ENCODE measurements around the gene RSU1.

RSU1 gene

DNA sequence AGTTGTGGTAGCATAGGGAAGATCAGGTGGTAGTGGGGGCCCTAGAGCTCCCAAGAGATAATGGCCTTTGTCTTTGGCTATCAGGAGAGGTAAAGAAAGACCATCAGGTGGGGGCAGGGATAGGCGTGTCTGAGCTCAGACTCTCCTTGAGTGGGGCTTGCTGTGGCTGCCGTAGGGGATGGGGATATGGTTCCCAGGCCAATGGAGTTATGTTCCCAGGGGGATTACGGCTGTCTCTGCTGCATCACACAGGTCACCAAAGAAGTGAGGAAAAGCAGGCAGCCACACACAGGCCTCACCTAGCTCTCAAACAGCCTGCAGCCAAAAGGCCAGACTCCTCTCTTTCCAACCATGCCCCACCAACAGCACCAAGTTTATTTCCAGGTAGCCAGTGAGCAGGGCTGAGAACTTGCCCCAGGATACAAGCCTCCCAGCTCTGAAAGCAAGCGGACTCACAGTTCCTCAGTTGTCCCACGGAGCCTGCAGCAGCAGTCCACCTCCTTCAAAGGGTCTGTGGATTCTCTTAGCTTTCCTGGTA is 257.9 kb downstream of the RSU1 start:
- ATAC-seq (ENCODE audit: insufficient read depth, low read depth) = no peak
- no peaks in the 10 kb centered on the region for H3K79me2 ChIP-seq (ENCODE audit: insufficient read depth, low read length)
- no peak overlapping the region for H3K27ac ChIP-seq (ENCODE audit: low read length)
- DNase-seq = no peak
- no peaks in the 10 kb centered on the region for H3K9me3 ChIP-seq (ENCODE audit: insufficient read depth, low read length, severe bottlenecking)
- no peak overlapping the region for H3K4me2 ChIP-seq (ENCODE audit: insufficient read depth, low read length)
- H3K4me3 ChIP-seq (ENCODE audit: low read depth in 1 of 2, low read length in 2 of 2) = no peak overlapping the region
- no peaks in the 10 kb centered on the region for H3K4me1 ChIP-seq (ENCODE audit: insufficient read depth, low read length)
- no peaks in the 10 kb centered on the region for H3K36me3 ChIP-seq (ENCODE audit: insufficient read depth, low read length)
- H3K27me3 ChIP-seq (ENCODE audit: insufficient read depth, low read length, poor library complexity) = no peaks in the 10 kb centered on the region
- TF ChIP-seq, protein P1, sequence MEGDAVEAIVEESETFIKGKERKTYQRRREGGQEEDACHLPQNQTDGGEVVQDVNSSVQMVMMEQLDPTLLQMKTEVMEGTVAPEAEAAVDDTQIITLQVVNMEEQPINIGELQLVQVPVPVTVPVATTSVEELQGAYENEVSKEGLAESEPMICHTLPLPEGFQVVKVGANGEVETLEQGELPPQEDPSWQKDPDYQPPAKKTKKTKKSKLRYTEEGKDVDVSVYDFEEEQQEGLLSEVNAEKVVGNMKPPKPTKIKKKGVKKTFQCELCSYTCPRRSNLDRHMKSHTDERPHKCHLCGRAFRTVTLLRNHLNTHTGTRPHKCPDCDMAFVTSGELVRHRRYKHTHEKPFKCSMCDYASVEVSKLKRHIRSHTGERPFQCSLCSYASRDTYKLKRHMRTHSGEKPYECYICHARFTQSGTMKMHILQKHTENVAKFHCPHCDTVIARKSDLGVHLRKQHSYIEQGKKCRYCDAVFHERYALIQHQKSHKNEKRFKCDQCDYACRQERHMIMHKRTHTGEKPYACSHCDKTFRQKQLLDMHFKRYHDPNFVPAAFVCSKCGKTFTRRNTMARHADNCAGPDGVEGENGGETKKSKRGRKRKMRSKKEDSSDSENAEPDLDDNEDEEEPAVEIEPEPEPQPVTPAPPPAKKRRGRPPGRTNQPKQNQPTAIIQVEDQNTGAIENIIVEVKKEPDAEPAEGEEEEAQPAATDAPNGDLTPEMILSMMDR (IDR thresholded peaks at IDR 0.05; ENCODE audit: borderline replicate concordance, extremely low read depth, low read length, poor library complexity, severe bottlenecking) = no peak
- TF ChIP-seq EZH2 (IDR thresholded peaks at IDR 0.05; ENCODE audit: borderline replicate concordance, low read depth, low read length, severe bottlenecking) = no peak
- no peak overlapping the region for H3K9ac ChIP-seq (ENCODE audit: low read depth, low read length)
- no peak overlapping the region for H2AFZ ChIP-seq (ENCODE audit: low read depth, low read length)
- no peaks in the 10 kb centered on the region for H4K20me1 ChIP-seq (ENCODE audit: insufficient read depth, low read length)

DNA sequence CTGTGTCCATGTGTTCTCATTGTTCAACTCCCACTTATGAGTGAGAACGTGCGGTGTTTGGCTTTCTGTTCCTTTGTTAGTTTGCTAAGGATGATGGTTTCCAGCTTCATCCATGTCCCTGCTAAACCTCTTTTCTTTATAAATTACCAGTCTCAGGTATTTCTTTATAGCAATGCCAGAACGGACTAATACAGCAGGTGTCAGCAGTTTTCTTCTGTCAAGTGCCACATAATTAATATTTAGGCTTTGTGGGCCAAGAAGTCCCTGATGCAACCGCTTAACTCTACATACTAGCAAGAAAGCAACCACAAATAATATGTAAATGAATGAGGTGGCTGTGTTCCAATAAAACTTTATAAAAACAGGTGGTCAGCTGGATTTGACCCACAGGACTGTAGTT is 269.3 kb downstream of the RSU1 start:
- H3K27me3 ChIP-seq (ENCODE audit: insufficient read depth, low read length, poor library complexity) = no peaks in the 10 kb centered on the region
- no peaks in the 10 kb centered on the region for H4K20me1 ChIP-seq (ENCODE audit: insufficient read depth, low read length)
- H3K4me3 ChIP-seq (ENCODE audit: low read depth in 1 of 2, low read length in 2 of 2) = no peak overlapping the region
- H3K27ac ChIP-seq (ENCODE audit: low read length) = no peak overlapping the region
- DNase-seq = no peak
- no peak for ATAC-seq (ENCODE audit: insufficient read depth, low read depth)
- H3K4me2 ChIP-seq (ENCODE audit: insufficient read depth, low read length) = no peak overlapping the region
- no peaks in the 10 kb centered on the region for H3K79me2 ChIP-seq (ENCODE audit: insufficient read depth, low read length)
- no peaks in the 10 kb centered on the region for H3K36me3 ChIP-seq (ENCODE audit: insufficient read depth, low read length)
- H3K9me3 ChIP-seq (ENCODE audit: insufficient read depth, low read length, severe bottlenecking) = no peaks in the 10 kb centered on the region
- H3K4me1 ChIP-seq (ENCODE audit: insufficient read depth, low read length) = no peaks in the 10 kb centered on the region
- H3K9ac ChIP-seq (ENCODE audit: low read depth, low read length) = no peak overlapping the region
- TF ChIP-seq EZH2 (IDR thresholded peaks at IDR 0.05; ENCODE audit: borderline replicate concordance, low read depth, low read length, severe bottlenecking) = no peak
- TF ChIP-seq, protein P1 (IDR thresholded peaks at IDR 0.05; ENCODE audit: borderline replicate concordance, extremely low read depth, low read length, poor library complexity, severe bottlenecking) = no peak
- H2AFZ ChIP-seq (ENCODE audit: low read depth, low read length) = no peak overlapping the region

DNA sequence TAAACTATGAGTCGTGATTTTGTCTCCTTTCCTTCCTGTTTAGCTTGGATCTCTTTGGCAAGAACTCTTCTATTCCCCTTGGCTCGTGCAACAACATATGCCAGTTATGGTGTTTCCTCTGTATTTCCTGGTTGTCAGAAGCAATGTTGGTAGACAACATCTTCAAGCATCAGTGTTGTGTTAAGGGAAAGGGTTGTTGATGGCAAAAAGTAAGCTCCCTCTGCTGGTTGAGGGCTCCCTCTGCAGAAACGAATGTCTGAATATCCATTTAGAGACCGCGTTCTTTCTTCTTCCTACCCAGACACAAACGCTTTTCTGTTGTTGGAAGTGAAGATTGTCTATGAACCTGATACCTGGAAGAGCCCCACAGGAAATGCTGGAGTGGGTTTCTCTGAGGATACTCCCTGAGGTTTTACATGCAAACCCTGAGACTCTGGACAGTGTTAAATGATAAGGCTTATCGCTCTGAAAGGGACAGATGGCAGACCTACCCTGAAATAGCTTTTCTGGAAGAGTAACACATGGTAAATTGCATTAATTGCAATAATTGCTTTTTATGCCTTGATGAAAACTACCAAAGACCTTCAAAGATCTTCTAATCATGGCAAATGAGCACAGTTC is 272.0 kb downstream of the RSU1 start:
- TF ChIP-seq, protein P1 (IDR thresholded peaks at IDR 0.05; ENCODE audit: borderline replicate concordance, extremely low read depth, low read length, poor library complexity, severe bottlenecking) = peak; percentile 61
- TF ChIP-seq EZH2 (IDR thresholded peaks at IDR 0.05; ENCODE audit: borderline replicate concordance, low read depth, low read length, severe bottlenecking) = no peak
- no peak for DNase-seq
- no peaks in the 10 kb centered on the region for H3K36me3 ChIP-seq (ENCODE audit: insufficient read depth, low read length)

More for the DNA sequence above, 272.0 kb downstream of the RSU1 start:
- Histone ChIP-seq H3K27ac (ENCODE audit: low read length) (no peak overlapping the region), H3K4me3 (ENCODE audit: low read depth in 1 of 2, low read length in 2 of 2) (no peak overlapping the region), H3K4me2 (ENCODE audit: insufficient read depth, low read length) (no peak overlapping the region), H3K4me1 (ENCODE audit: insufficient read depth, low read length) (no peaks in the 10 kb centered on the region), H3K9ac (ENCODE audit: low read depth, low read length) (no peak overlapping the region), H3K9me3 (ENCODE audit: insufficient read depth, low read length, severe bottlenecking) (no peaks in the 10 kb centered on the region), H4K20me1 (ENCODE audit: insufficient read depth, low read length) (no peaks in the 10 kb centered on the region), H2AFZ (ENCODE audit: low read depth, low read length) (no peak overlapping the region), H3K79me2 (ENCODE audit: insufficient read depth, low read length) (no peaks in the 10 kb centered on the region), H3K27me3 (ENCODE audit: insufficient read depth, low read length, poor library complexity) (no peaks in the 10 kb centered on the region)
- peak; percentile 42; the same call in 1 of the 3 replicates for ATAC-seq (ENCODE audit: insufficient read depth, low read depth)
